Measurements from ENCODE around the gene NPTXR.

The NPTXR gene

GRCh38 chr22:38793317-38793716, 50.5 kb downstream of the NPTXR start:
- no peak for DNase-seq

DNA sequence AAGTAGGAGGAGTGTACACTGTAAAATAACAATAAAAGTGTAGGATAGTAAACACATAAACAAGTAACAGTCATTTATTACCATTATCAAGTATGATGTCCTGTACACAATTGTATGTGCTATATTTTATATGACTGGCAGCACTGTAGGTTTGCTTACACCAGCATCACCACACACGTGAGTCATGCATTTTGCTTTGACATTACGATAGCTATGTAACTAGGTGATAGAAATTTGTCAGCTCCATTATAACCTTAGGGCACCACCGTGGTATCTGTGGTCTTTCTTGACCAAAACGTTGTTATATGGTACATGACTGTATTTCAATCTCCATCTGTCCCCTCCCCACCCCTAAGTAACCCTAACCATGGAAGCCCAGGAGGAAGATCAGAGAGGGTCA, 51.0 kb downstream of the NPTXR start:
- DNase-seq: no peak

DNA sequence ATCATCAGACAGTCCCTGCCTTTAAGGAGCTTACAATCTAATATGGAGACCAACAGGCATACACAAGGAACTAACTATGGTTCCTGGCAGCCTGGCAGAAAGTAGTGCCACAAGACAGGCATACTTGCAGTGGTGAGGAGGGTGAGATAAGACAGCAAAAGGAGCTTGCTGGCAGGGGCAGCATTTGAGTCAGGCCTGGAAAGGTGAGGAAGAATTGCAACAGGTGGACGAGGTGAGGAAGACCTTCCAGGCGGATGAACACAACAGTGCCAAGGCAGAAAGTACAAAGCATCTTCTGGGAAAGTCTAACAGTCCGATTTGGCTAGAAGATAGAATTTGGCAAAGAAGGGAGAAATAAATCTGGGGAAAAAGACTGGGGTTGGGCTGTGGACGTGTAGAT, 54.2 kb downstream of the NPTXR start:
- no peak for DNase-seq

- DNase-seq: no peak
Measured at GRCh38 chr22:38788846-38789245, 55.0 kb downstream of the NPTXR start.

DNA sequence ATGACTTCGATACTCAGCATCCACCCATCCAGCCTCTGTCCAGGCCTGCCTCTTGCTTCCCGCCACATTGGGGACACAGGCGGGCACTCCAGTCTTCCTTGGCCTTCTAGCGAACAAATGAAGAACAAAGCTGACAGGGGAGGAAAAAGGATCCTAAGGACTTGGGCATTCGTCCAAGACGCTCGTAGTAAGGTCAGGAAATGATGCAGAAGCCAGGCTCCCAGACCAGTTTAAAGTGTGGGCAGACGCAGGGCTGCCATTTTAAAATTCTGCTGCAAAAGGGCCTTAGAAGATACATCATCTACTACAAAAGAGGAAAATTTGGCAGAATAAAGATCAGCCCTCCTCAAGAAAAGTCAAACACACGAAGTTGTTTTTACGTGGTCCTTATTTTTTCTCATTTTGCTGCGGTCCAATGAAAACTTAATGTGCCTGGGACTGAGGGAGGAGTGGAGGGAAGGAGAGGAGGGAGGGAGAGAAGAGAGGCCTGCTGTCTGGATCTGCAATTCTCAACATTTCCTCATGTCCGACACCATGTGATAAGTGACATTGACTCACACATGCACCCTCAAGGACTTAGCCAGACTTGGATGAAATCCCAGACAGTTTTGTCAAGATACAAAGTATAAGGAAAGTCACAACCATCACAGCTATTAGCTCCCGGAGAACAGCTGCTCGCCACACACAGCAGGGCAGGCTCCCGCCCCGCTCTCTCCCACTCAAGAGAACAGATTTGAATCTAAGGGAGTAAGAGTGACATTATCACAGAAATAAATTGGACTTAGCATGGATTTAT, 55.6 kb downstream of the NPTXR start:
- DNase-seq: no peak

- DNase-seq: no peak
Measured at GRCh38 chr22:38786631-38787030, 57.2 kb downstream of the NPTXR start.

DNA sequence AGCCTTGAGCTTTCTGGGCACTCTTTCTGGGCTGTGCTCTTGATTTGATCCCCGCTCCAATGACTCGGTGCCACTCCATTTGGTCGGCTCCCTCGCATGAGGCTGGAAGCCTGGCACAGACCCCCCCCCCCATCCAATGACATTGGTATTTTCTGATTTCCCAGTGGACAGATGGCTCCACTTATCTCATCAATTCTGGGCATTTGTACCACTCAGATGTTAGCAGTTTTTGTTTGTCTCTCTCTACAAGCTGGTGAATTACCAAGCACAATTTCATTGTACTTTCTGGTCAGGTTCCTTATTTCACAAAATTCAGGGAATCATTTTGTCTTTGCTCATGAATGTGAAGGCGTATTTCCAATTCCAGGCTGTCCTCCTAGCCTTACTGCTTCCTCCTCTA, 59.0 kb downstream of the NPTXR start:
- no peak for DNase-seq

GRCh38 chr22:38784035-38784434, 59.8 kb downstream of the NPTXR start:
- DNase-seq: no peak

DNA sequence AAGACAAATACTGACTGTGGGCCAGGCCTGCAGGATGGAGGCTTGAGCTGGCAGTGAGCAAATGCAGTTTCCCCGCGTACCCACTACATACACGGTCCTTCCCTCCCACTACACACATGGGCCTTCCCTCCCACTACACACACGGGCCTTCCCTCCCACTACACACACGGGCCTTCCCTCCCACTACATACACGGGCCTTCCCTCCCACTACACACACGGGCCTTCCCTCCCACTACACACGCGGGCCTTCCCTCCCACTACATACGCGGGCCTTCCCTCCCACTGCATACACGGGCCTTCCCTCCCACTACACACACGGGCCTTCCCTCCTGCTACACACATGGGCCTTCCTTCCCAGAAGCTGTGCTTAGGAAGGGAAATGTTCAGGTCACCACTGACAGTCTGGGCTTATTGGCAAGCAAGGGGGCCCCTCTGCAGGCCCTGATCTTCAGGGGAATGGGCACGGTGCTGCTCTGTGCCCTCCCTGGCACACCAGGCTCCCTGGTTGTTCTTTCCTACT, 60.7 kb downstream of the NPTXR start:
- no peak for DNase-seq

DNA sequence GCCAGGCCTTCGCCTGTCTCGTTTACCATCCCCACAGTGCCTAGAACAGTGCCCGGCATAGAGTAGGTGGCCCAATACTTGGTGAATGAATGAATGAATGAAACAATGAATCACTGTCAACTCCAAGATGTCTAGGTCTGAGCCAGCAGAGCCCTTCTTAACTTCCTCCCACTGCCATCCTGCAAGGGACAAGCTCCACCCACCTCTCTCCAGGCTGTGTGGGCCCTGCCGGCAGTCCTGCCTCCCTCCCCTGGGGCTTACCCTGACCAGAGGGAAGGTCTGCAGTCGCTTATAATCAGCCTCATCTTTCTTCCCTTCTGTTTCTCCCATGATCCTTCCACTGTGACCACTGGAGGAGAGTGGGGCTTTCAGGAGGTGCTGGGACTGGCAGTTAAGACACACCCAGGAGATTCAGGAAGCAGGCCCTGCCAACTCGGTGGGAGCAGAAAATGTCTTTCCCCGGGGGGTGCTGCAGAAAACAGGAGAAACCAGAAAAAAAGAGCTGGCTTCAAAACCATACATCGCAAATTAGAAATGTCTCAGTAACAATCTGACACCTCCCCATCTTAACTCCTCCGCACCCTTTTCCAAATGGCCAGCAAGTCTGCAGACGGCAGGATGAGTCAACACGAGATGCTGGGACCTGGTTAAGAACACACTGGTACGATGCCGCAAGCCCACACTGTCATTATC, 61.3 kb downstream of the NPTXR start:
- no peak for DNase-seq

GRCh38 chr22:38781033-38781432, 62.8 kb downstream of the NPTXR start:
- DNase-seq: no peak

GRCh38 chr22:38777087-38777671, 66.6 kb downstream of the NPTXR start:
- DNase-seq: no peak

DNA sequence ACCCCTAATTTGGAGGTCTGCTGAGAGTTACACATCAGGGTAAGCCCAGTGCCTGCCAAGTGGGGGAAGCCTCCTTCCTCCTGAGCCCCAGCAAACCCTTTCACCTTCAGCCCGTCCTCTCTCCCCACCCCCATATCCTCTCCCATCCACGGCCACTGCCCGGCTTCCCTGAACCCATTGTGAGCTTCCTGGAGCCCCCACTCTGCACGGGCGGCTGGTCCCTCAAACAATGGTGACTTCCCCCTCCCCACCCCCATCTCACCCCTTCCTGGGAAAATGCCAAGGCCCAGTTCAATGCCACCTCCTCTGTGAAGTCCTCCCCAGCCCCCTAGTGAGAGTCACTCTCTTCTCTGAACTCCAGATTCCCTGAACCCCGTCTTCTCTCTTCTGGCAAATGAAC, 67.7 kb downstream of the NPTXR start:
- DNase-seq: no peak

DNA sequence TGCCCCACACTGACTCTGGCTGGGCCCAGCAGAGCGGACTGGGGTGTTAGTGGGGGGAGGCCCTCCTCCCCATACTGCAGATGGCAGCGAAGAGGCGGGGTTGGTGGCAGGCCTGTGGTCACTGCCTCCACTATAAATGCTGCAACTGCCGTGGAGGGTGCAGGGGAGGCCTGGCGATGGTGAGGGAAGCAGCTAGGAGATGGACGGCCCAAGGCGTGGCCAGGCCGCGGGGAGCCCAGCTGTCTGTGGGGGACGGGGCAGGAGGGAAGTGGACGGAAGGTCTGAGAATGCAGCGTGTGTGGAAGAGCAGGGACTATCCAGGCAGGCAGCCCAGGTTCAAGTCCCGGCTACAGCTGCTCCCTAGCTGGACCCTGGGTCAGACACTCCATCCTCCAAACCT, 68.2 kb downstream of the NPTXR start:
- no peak for DNase-seq

DNA sequence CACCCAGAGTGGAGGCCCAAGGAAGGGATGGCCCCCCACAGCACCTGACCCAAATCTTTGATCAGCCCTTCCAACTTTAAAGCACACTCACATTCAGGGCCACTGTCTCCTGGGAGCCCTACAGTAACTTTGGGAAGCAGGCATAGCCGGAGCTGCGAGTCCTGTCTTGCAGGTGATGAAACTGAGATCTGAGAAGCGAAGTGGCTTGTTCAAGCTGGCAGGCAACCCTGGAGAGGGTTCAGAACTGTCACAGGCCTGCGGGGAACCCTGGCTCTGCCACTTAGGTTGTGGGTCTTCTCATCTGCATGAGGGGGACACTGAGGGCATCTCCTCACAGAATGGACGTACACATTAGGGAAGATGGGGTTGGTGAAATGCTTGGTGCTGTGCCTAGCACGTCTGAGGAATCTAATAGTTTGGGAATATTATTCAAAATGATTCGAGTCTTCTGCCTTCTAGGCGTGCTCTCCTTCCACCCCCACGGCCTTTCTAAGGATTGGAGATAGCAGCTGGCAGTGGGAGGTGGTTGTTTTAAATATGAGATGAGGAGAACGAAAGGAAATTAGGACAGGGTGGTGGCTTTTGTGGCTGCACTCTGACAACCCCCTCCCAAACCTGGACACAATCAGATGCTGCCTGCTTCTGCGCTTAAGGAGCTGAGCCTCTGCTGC, 69.2 kb downstream of the NPTXR start:
- DNase-seq: no peak

GRCh38 chr22:38773363-38773946, 70.4 kb downstream of the NPTXR start:
- no peak for DNase-seq

DNA sequence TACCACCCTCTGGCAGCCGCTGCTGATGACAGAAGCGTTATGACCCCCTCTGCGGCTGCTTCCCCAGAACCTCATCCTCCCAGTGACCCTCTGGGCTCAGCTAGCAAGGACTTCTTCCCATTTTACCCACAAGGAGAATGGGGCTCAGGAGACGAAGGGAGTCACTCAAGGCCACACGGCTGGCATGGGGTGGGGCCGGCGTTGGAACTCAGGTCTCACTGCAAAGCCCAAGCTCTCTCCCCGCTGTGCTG, 71.3 kb downstream of the NPTXR start:
- DNase-seq: no peak

DNA sequence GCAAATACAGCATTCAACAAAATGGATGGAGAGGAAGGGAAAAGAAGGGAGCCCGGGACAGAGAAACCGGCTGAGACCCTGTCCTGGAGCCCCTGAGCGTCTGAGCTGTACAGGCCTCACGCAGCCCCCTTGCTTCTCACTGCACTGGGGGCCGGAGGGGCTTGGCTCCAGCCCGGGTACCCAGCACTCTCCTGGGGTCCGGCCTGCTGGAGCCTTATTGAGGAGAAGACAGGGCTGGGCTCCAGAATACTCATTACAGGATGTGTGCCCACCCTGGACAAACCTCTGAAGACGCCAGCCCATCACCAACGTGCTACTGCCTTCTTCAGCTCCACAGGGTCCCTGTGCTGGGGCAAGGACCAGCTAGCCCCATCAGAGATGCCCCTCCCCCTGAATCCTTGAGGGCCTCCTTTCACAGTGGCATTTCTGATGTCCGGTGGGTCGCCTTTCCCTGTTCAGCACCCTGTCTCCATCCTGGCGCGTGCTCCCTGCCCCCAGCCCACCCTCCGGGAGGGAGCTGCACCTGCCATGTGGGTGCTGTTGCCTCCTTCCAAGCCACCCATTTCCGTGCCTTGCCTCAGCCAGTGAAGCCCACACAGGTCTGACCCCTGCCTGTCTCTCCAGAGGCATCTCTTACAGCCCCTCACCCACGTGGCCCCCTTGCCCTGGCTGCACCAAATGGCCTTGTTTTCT, 73.4 kb downstream of the NPTXR start:
- DNase-seq: no peak

All from NCI-H1048 (cell line).